Activated naive CD4-positive, alpha-beta T cell treated with anti-CD3 and anti-CD28 coated beads for 36 hours (primary cell): ENCODE measurements around the gene LYSMD4. TPM values are rescaled to one million over a fixed set of nuclear protein-coding genes. Genes with fewer than 3 reads are reported as not detected.

Experiments used
- CTCF ChIA-PET: fragments of 350-600 bp; sonication (Branson Sonifier 250); formaldehyde crosslinking; loops from one replicate; lab custom pipeline; 2021; ENCODE audit warnings: antibody characterized with exemption; lab: Charles Lee
- DNase-seq: peaks from one replicate; pipeline ENCODE4 v3.0.0-alpha.2; 2020
- H3K27ac Mint-ChIP-seq: one replicate; pipeline ENCODE4 v1.8.0; 2021; ENCODE audit warnings: mild to moderate bottlenecking, mixed read lengths
- H3K27me3 Mint-ChIP-seq: one replicate; pipeline ENCODE4 v1.8.0; 2021; ENCODE audit warnings: low read depth, mixed read lengths
- H3K36me3 Mint-ChIP-seq: one replicate; pipeline ENCODE4 v1.8.0; 2021; ENCODE audit warnings: low read depth, mixed read lengths
- H3K4me1 Mint-ChIP-seq: one replicate; pipeline ENCODE4 v1.8.0; 2021; ENCODE audit warnings: low read depth, mixed read lengths
- H3K4me3 Mint-ChIP-seq: one replicate; pipeline ENCODE4 v1.8.0; 2021; ENCODE audit warnings: mild to moderate bottlenecking, moderate library complexity, mixed read lengths
- H3K9me3 Mint-ChIP-seq: one replicate; pipeline ENCODE4 v1.8.0; 2021; ENCODE audit warnings: mixed read lengths
- intact Hi-C: fragments of 100-400 bp; cut with micrococcal nuclease; formaldehyde crosslinking; loops from one replicate; pipeline ENCODE4 v1.15.1; 2023
- total RNA-seq, 2 experiments: library from RNA; stranded (reverse); gene quantifications; one replicate each; pipeline ENCODE4 v1.2.3, GENCODE V29; 2021

LYSMD4 gene
- total RNA-seq, 2 experiments from 2014 or later = 4.9 TPM

DNA sequence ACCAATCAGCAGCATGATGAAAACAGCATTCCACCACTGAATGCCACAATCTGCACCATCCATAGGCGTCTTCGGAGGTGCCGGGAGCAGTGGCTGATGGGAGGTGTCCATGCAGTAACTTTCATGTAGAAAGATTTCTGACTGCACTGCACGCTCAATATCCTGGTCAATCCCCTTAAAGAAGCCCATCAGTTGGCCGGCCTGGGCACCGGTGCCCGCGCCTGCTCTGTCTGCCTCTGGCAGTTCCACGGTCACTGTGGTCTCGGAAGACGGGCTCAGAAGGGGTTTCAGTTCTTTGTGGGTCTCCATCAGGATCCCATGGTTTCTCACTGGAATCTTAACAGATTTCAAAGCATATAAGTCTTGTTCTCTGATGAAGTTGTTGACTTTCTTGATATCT, 3.9 kb downstream of the LYSMD4 start:
- intact Hi-C loops = no loop called here
- no peak overlapping the region for H3K27ac Mint-ChIP-seq
- CTCF ChIA-PET = interaction anchor here (1.0 to 1.9 kb wide), 6 partner anchors 9 to 458 kb away, joined by 3 to 5 read pairs (median 3); no protein-coding TSS in a partner anchor
- H3K36me3 Mint-ChIP-seq = peaks cover 6% of the 10 kb centered on the region
- no peaks in the 10 kb centered on the region for H3K9me3 Mint-ChIP-seq
- DNase-seq = no peak
- H3K4me3 Mint-ChIP-seq = no peak overlapping the region
- H3K27me3 Mint-ChIP-seq = no peaks in the 10 kb centered on the region
- peaks cover 22% of the 10 kb centered on the region for H3K4me1 Mint-ChIP-seq

DNA sequence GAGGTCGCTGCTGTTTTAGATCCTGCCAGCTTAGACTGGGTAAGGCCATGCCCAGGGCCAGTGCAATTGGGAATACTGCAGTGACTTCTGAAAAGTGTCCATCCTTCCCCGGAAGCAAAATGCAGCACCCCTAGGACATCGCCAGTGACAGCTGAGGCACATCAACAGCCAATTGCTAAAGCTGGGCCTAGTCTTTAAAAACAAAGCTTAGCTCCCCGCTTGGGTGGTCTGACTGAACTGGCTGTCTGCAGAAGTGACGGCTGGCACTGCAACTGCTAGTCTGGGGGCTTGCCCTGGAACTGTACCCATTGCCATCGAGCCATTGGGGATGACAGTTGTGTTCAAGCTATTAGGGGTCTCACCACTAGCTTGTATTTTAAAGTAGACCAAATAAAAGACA, 4.3 kb downstream of the LYSMD4 start:
- Mint-ChIP-seq H3K4me3 (no peak overlapping the region), H3K27me3 (no peaks in the 10 kb centered on the region), H3K9me3 (no peaks in the 10 kb centered on the region), H3K36me3 (peaks cover 6% of the 10 kb centered on the region), H3K27ac (no peak overlapping the region), H3K4me1 (peaks cover 21% of the 10 kb centered on the region)
- CTCF ChIA-PET = interaction anchor here (0.6 to 1.9 kb wide), 5 partner anchors 8 to 457 kb away, joined by 3 to 5 read pairs (median 3); no protein-coding TSS in a partner anchor
- DNase-seq = no peak
- intact Hi-C loops = no loop called here

DNA sequence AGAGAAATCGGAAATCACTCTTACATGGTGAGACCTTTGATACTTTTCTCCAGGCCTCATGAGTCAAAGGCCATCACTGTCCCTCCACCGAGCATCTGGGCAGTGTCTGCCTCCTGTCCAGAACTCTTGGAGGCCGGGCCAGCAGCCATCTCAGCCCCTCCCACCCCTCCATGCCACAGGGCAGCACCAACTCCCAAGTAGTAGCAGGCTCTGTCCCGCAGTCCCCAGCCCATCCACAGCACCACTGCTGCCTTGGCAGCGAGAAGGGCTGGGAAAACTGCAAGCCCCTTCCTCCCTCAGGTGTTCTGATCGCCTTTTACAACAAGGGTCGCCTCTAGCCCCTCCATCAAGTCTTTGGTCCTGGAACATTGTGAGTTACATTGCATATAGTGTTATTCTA, 5.5 kb downstream of the LYSMD4 start:
- Mint-ChIP-seq H3K4me3 (no peak overlapping the region), H3K36me3 (peaks cover 6% of the 10 kb centered on the region), H3K9me3 (no peaks in the 10 kb centered on the region), H3K27me3 (no peaks in the 10 kb centered on the region), H3K4me1 (peaks cover 17% of the 10 kb centered on the region), H3K27ac (no peak overlapping the region)
- DNase-seq = no peak
- intact Hi-C loops = no loop called here
- CTCF ChIA-PET = interaction anchor here (0.7 kb wide), 1 partner anchor 430 kb away, joined by 8 read pairs; no protein-coding TSS in a partner anchor

DNA sequence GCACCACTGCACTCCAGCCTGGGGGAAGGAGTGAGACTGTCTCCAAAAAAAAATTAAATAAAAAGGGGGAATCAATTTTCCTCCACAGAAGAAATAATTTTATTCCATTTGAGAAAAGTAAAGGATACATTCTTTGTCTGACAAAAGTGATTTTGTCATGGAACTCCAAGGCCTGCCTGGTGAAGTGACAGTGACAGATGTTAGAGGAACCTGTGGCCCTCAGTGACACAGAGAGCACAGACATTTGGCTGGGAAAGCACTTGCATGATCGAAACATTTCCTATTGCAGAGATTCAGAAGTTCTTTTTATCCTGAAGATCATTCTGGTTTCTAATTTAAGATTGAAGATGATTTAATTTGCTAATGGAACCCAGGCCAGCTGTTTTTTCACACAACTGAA, 5.9 kb downstream of the LYSMD4 start:
- H3K4me1 Mint-ChIP-seq = peaks cover 15% of the 10 kb centered on the region
- H3K4me3 Mint-ChIP-seq = no peak overlapping the region
- H3K27me3 Mint-ChIP-seq = no peaks in the 10 kb centered on the region
- DNase-seq = no peak
- CTCF ChIA-PET = no interaction called here
- intact Hi-C loops = no loop called here
- H3K9me3 Mint-ChIP-seq = no peaks in the 10 kb centered on the region
- H3K27ac Mint-ChIP-seq = no peak overlapping the region
- peaks cover 6% of the 10 kb centered on the region for H3K36me3 Mint-ChIP-seq

DNA sequence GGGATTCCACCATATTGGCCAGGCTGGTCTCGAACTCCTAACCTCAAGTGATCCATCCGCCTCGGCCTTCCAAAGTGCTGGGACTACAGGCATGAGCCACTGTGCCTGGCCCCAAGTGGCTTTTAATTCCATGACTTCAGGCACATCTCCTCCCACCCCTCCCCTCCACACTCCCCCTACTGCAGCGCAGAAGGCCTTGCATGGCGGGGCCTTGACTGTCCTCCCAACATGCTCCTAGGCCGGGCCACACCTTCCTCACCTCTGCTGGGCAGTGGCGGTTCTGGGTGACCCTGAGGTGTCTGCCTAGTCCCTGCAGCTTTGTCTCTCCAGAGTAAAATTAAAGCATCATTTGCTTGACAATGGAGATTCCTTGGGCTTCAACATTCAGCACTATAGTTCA, 6.9 kb downstream of the LYSMD4 start:
- Mint-ChIP-seq H3K9me3 (no peaks in the 10 kb centered on the region), H3K27me3 (no peaks in the 10 kb centered on the region), H3K4me3 (no peak overlapping the region), H3K4me1 (peaks cover 11% of the 10 kb centered on the region), H3K36me3 (peaks cover 6% of the 10 kb centered on the region), H3K27ac (no peak overlapping the region)
- intact Hi-C loops = no loop called here
- CTCF ChIA-PET = interaction anchor here (1.2 kb wide), 1 partner anchor 22 kb away, joined by 3 read pairs; no protein-coding TSS in a partner anchor
- no peak for DNase-seq

DNA sequence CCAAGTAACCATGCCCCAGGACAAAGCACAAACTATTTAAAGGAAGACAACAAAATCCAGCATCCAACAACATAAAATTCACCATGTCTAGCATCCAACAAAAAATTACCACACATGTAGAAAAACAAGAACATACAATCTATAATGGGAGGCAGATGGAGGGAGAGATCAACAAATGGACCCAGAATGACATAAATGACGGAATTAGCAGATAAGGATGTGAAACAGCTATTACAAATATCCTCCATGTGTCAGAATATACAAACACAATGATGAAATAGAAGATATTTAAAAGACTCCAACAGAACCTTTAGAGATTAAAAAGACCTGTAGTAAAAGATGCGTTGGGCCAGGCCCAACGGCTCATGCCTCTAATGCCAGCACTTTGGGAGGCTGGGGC, 10.8 kb downstream of the LYSMD4 start:
- Mint-ChIP-seq H3K9me3 (no peaks in the 10 kb centered on the region), H3K4me1 (peaks cover 40% of the 10 kb centered on the region), H3K4me3 (no peak overlapping the region), H3K27ac (no peak overlapping the region), H3K36me3 (peaks cover 1% of the 10 kb centered on the region), H3K27me3 (no peaks in the 10 kb centered on the region)
- CTCF ChIA-PET = interaction anchor here (1.4 to 1.6 kb wide), 2 partner anchors 10 to 20 kb away, joined by 4 to 6 read pairs; partner anchors contain the start of gene LYSMD4
- no peak for DNase-seq
- intact Hi-C loops = no loop called here

DNA sequence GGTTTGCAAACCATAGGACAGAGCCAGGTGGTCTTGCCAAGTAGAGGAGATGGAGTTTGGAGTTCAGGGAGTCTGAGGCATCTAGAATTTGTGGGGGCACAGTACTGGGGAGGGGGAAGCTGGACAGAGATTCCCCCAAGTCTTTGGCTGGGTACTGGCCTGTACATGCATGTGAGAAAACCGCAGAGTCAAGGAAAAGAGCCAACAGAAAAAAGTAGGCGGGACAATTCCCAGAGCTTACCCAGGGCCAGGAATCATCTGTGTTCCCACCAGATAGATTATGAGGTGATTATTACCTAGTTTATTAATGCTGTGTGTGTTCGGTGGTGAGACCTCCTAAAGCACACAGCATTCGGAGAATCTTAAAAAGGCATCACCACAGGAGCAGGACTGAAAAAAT, 11.3 kb downstream of the LYSMD4 start:
- Mint-ChIP-seq H3K27me3 (no peaks in the 10 kb centered on the region), H3K4me3 (no peak overlapping the region), H3K9me3 (no peaks in the 10 kb centered on the region), H3K27ac (no peak overlapping the region), H3K4me1 (peaks cover 40% of the 10 kb centered on the region), H3K36me3 (no peaks in the 10 kb centered on the region)
- DNase-seq = no peak
- intact Hi-C loops = loop anchor here (1.0 kb wide), 1 partner anchor 11 kb away; the partner anchor contains the start of gene LYSMD4
- CTCF ChIA-PET = interaction anchor here (1.6 kb wide), 1 partner anchor 11 kb away, joined by 4 read pairs; the partner anchor contains the start of gene LYSMD4

DNA sequence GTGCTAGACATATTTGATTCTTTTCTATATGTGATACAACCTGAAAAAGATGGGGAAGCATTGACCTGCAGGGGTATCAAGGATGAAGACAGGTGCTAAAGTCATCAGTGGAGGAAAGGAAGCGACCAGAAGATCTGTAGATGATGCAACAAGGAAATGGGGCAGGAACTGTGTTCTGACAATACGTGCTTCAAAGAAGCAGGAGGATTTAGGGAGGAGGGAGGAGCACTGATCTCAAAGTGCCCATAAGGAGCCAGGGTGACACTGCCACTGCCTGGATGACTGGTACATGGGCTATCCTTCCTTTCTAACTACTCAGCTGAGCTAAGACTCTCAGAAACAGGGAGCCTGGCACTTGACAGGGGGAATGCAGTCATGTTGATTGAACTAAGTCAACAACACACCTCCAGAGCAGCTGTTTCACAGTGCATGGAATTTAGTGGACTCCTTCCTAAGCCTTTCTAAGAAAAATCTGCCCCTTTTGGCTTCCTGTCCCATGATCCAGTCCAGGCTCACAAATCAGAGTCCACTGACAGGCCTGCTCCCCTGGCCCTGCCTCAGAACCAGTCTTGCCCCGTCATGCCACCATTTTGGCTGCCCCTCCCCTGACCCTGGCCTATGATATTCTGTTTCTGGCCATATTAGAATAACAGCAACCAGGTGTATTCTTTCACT, 12.0 kb downstream of the LYSMD4 start:
- Mint-ChIP-seq H3K9me3 (no peaks in the 10 kb centered on the region), H3K36me3 (no peaks in the 10 kb centered on the region), H3K4me1 (peaks cover 40% of the 10 kb centered on the region), H3K4me3 (peak overlapping the region; percentile 23), H3K27ac (peak overlapping the region; percentile 50), H3K27me3 (no peaks in the 10 kb centered on the region)
- peak; percentile 49 for DNase-seq
- intact Hi-C loops = loop anchor here (1.0 kb wide), 1 partner anchor 12 kb away; the partner anchor contains the start of gene LYSMD4
- CTCF ChIA-PET = interaction anchor here (0.6 to 1.6 kb wide), 4 partner anchors 8 to 35 kb away, joined by 3 to 4 read pairs (median 3); partner anchors contain the start of gene LYSMD4

DNA sequence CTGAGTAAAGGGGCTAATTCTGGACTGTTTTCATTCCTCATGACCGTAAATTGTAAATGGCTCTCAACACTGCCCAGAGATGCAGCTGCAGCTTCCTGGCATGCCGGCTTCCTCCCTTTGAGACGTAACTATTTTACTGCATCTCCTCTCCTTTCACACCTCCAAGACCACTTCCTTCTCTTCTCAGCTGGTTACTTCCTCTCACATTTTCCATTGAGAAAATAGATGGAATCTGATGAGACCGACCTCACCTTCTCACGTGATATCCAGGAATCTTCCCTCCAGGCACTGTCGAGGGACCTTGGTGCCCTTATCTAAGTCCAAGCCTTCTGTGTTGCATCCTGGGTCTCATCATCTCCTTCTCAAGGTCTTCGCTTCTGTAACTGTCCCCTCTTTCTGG, 12.7 kb downstream of the LYSMD4 start:
- Mint-ChIP-seq H3K4me3 (peak overlapping the region; percentile 23), H3K4me1 (peaks cover 40% of the 10 kb centered on the region)
- peak; percentile 50 for DNase-seq

DNA sequence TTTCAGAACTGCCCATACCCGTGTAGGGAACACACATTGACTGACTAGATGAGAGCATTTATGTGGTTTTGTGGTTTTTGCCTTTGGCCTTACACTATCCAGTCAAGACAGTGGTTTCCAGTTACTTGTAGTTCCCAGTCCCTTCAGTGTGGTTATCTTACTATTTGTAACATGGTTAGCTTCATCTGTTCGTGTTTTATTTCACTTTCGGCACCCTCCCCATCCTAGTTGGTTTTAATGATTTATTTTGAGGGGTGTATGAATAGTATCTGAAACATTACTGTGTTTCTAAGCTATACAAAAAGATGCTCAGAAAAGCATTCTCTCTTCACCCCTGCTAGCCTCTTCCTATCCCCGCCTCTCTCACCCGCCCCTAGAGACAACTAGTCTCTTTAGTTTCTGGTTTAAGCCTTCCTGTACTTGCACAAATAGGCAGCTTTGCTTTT, 14.1 kb downstream of the LYSMD4 start:
- Mint-ChIP-seq H3K9me3 (no peaks in the 10 kb centered on the region), H3K4me1 (peaks cover 40% of the 10 kb centered on the region), H3K4me3 (no peak overlapping the region), H3K27ac (no peak overlapping the region), H3K36me3 (peaks cover 2% of the 10 kb centered on the region), H3K27me3 (no peaks in the 10 kb centered on the region)
- CTCF ChIA-PET = interaction anchor here (1.3 to 4.0 kb wide), 2 partner anchors 15 to 37 kb away, joined by 10 to 30 read pairs; no protein-coding TSS in a partner anchor
- DNase-seq = no peak
- intact Hi-C loops = no loop called here

More for the DNA sequence above, 12.7 kb downstream of the LYSMD4 start:
- peak overlapping the region; percentile 50 for H3K27ac Mint-ChIP-seq
- H3K36me3 Mint-ChIP-seq = no peaks in the 10 kb centered on the region
- H3K9me3 Mint-ChIP-seq = no peaks in the 10 kb centered on the region
- H3K27me3 Mint-ChIP-seq = no peaks in the 10 kb centered on the region
- intact Hi-C loops = loop anchor here (1.0 kb wide), 1 partner anchor 13 kb away; no protein-coding TSS in a partner anchor
- CTCF ChIA-PET = interaction anchor here (0.6 to 1.0 kb wide), 3 partner anchors 8 to 36 kb away, joined by 3 read pairs; no protein-coding TSS in a partner anchor

DNA sequence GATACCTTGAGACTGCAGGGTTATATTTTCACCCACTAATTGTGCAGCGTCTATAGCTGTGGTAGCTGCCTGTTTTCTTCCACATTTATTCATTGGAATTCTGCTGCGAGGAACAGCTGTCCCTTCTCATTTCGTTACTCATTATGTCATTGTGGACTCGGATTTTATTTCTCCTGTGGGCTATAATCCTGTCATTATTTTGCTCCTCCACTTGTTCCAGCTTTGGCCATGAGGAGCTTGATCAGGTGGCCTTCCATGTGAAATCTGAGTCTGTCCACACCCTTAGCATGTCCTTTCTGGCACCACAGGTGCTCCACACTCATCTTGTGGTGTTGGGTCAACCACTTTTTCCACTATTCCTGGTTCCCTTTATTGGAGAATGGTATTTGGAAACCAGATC, 14.8 kb downstream of the LYSMD4 start:
- Mint-ChIP-seq H3K27me3 (no peaks in the 10 kb centered on the region), H3K4me3 (no peak overlapping the region), H3K36me3 (peaks cover 2% of the 10 kb centered on the region), H3K4me1 (peaks cover 40% of the 10 kb centered on the region), H3K9me3 (no peaks in the 10 kb centered on the region), H3K27ac (no peak overlapping the region)
- intact Hi-C loops = no loop called here
- CTCF ChIA-PET = interaction anchor here (1.3 to 4.0 kb wide), 2 partner anchors 14 to 38 kb away, joined by 10 to 30 read pairs; no protein-coding TSS in a partner anchor
- DNase-seq = no peak

DNA sequence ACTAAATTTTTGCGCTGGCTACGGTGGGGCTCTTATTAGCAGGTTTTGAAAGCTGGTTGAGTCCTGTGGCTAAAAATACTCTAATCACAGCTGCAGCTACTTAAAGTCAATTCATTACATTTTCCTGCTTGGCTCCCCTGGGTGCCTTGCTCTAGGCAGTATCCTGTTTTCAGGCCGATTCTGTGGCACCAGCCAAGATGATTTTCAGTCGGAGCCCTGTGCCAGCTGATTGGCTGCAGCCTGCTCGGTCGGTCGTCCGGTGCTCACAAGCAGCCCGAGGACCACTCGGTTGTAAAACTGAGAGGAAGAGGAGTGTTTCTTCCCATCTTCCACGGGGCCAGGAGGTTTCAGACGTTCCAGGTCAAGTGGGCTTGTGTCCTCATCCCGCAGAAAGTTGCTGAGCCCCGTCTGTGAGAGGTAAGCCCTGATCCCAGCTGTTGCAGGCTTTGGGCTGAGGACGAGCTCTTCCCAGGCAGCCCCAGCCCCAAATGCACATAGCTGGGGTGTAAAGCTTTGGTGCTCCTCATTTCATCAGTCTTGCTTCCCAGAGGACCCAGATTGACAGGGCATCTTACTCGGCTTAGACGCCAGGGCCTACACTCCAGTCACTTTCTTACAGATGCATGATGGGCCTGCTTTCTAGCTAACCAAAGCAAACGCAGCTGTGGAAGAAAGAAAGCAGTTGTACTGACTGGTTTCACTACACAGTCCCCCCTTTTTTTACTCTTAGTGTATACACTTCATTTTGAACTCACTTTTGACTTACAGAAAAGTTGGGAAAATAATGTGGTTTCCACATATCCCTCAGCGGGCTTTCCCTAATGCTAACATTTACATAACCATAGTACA, 15.9 kb downstream of the LYSMD4 start:
- Mint-ChIP-seq H3K4me1 (peaks cover 40% of the 10 kb centered on the region), H3K27ac (no peak overlapping the region), H3K9me3 (no peaks in the 10 kb centered on the region), H3K36me3 (peaks cover 5% of the 10 kb centered on the region), H3K4me3 (no peak overlapping the region), H3K27me3 (no peaks in the 10 kb centered on the region)
- DNase-seq = peak; percentile 26
- CTCF ChIA-PET = interaction anchor here (0.6 to 4.0 kb wide), 5 partner anchors 8 to 1198 kb away, joined by 3 to 30 read pairs (median 4); no protein-coding TSS in a partner anchor
- intact Hi-C loops = no loop called here
